Activated naive CD4-positive, alpha-beta T cell treated with Interleukin-2 at 50 U/mL for 16 hours (primary cell): ENCODE data around the gene ASTN2.

Experiments
- DNase-seq: peaks from one replicate; pipeline ENCODE4 v3.0.0-alpha.2; 2020

The ASTN2 gene

GRCh38 chr9:116491219-116491618, 923.6 kb downstream of the ASTN2 start:
- no peak for DNase-seq

GRCh38 chr9:116490321-116490720, 924.5 kb downstream of the ASTN2 start:
- DNase-seq, result no peak

- DNase-seq, result no peak
These were observed 926.5 kb downstream of the ASTN2 start for GRCh38 chr9:116488373-116488772.

GRCh38 chr9:116484492-116485061, 930.3 kb downstream of the ASTN2 start:
- no peak for DNase-seq

GRCh38 chr9:116483622-116484491, 931.0 kb downstream of the ASTN2 start:
- no peak for DNase-seq

- no peak for DNase-seq
These were observed 932.1 kb downstream of the ASTN2 start for GRCh38 chr9:116482740-116483139.

GRCh38 chr9:116480700-116481099, 934.2 kb downstream of the ASTN2 start:
- no peak for DNase-seq

- DNase-seq, result no peak
These were observed 934.9 kb downstream of the ASTN2 start for GRCh38 chr9:116479967-116480366.

GRCh38 chr9:116479056-116479544, 935.8 kb downstream of the ASTN2 start:
- DNase-seq, result no peak

GRCh38 chr9:116477584-116478141, 937.2 kb downstream of the ASTN2 start:
- DNase-seq, result no peak

- DNase-seq, result no peak
These were observed 937.9 kb downstream of the ASTN2 start for GRCh38 chr9:116476935-116477381.

- no peak for DNase-seq
These were observed 938.9 kb downstream of the ASTN2 start for GRCh38 chr9:116476002-116476401.

GRCh38 chr9:116475201-116475600, 939.7 kb downstream of the ASTN2 start:
- DNase-seq, result no peak

GRCh38 chr9:116471944-116472506, 942.8 kb downstream of the ASTN2 start:
- DNase-seq, result no peak

GRCh38 chr9:116471093-116471906, 943.6 kb downstream of the ASTN2 start:
- DNase-seq, result no peak

- DNase-seq, result no peak
These were observed 945.9 kb downstream of the ASTN2 start for GRCh38 chr9:116468793-116469527.

- DNase-seq, result no peak
These were observed 946.5 kb downstream of the ASTN2 start for GRCh38 chr9:116468369-116468768.

- DNase-seq, result no peak
These were observed 947.0 kb downstream of the ASTN2 start for GRCh38 chr9:116467740-116468351.

GRCh38 chr9:116466271-116467235, 948.3 kb downstream of the ASTN2 start:
- DNase-seq, result no peak

- DNase-seq, result no peak
These were observed 949.1 kb downstream of the ASTN2 start for GRCh38 chr9:116465576-116466270.
